HG03135 (cell line): Measurements from ENCODE around the gene ZNF527.
"Not testable (repeated sequence)": the region's sequence is repeated elsewhere in the genome, so short reads cannot be mapped to it uniquely, and the experiment has no call there.

Experiments used
- ATAC-seq: cut with Tn5 transposase; IDR thresholded peaks from one replicate; pipeline ENCODE4 v1.9.1; 2021; ENCODE audit warnings: mild to moderate bottlenecking, moderate library complexity; ENCODE audit not compliant: unreplicated experiment

The ZNF527 gene

DNA sequence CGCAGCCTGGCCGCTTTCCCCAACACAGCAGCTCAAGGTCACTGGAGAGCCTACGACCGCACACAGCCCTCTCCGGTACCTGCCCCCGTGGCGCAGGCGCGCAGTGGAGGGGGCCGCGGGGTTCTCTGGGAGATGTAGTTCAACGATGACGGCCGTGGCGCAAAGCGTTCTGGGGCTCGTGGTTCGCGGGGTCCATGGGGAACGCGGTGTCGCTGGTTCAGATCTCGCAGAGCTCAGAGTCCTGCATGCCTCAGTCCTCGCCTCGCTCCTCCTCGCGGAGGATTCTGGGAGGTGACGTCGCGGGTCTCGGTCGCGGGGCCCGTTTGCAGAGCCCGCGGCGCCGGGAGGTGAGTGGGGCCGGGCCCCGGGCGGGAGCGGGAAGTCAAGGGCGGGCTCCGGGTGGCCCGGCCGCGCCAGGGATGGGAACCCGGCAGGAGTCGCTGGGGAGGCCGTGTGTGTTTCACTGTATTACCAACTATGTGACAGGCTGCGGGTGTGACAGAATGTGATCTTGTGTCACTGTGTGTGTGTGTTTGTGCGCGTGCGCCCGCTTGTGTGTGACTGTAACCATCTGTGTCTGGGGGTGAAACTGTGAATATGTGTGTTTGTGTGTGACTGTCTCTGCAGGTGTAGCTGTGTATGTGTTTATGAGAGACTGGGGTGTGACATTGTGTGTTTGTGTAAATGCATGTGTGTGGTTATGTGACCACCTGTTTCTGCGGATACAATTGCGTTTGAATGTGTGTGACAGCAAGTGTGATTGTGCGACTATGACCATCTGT is at the start of gene ZNF527:
Gene ZNF527, plus strand, starts transcription at position 220 of the 782 bp plus-strand sequence. CDS start 3,100 bp downstream, outside the sequence.
- ATAC-seq = peak; percentile 96

- ATAC-seq = no peak
Measured at GRCh38 chr19:37329686-37330085, 41.2 kb upstream of the ZNF527 start.

GRCh38 chr19:37332839-37333238 is 38.1 kb upstream of the ZNF527 start:
- ATAC-seq = no peak

GRCh38 chr19:37333457-37333856 is 37.4 kb upstream of the ZNF527 start:
- no peak for ATAC-seq

DNA sequence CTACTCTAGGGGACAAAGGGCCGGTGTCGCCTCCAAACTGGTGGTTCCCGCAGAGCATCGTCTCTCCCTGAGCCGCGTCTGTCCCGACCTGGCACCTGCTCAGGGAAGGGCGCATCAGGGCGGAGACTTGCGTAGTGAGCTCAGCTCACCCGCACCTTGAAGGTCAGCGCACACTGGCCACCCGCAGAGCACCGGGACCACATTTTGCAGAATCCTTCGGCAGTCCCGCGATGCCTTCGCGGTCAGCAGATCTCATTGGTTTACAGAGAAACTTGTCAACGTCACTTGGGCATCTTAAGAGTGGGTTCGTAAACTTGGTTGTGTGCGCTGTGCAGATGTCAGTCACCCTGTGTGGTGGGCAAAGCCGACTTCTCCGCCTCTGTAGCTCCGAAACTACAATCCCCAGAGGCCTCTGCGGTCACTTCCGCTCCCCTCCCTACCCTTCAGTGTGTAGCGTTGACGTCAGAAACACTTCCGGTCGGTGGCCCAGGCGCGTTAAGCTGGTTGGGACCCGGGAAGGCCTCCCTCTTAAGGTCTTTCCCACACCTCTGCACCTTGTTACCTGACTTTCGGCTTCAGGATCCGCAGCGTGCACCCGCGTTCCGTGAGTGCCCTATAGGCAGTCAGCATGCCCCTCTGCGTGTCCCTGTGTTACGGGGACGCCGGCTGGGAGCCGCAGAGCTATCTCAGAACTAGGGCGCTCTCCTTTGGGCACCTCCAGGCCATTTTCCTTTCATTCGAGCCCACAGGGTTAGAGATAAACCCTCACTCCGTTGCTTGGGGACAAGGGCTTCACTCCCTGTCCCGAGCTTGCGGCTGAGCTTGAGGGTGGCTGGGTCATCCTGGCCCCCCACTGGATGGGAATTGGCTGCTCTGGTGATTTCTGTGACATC is 36.5 kb upstream of the ZNF527 start:
- ATAC-seq = peak; percentile 95

GRCh38 chr19:37342753-37343152 is 28.1 kb upstream of the ZNF527 start:
- no peak for ATAC-seq

GRCh38 chr19:37346091-37346490 is 24.8 kb upstream of the ZNF527 start:
- no peak for ATAC-seq

DNA sequence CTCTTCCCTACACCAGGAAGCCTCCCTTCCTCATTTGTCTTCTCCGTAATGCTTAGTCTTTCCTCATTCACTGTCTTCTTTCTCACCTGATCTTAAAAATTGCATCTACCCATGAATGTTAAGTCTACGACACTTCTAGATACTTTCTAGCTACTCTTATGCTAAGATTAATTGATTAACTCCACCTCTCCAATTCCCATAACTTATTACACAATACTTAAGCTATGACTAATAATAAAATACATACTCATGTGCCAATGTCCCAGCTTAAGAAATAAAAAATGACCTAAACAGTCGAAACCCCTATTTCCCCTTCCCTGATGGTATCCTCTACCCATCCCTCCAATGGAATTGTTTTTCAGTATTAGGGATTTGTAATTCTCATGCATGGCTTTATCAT is 22.8 kb upstream of the ZNF527 start:
- ATAC-seq = no peak

GRCh38 chr19:37353968-37354367 is 16.9 kb upstream of the ZNF527 start:
- ATAC-seq = no peak

DNA sequence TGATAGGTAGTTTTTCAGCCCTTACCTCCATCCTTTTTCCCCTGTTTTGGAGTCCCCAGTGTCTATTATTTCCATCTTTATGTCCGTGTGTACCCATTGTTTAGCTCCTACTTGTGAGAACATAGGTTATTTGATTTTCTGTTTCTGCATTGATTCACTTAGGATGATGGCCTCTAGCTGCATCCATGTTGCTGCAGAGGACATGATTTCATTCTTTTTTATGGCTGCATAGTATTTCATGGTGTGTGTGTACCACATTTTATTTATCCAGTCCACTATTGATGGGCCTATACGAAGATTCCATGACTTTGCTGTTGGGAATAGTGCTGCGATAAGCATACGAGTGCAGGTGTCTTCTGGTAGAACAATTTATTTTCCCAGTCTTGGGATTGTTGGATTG is 15.0 kb upstream of the ZNF527 start:
- ATAC-seq = no peak

DNA sequence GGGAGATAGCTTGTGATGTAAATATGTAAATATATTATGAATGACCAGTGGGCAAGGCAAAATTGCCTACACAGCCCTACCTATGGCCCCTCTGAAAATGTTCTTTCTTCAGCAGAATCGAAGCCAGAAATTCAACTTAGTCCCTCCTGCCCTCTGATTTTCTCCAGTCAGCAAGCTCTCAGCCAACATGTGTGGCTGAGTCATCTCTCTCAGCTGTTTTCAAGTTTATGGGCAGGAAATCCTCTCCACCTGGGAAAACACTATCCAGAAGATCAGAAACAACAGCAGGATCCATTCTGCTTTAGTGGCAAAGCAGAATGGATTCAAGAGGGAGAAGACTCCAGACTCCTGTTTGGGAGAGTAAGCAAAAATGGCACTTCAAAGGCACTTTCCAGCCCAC is 8.9 kb upstream of the ZNF527 start:
- ATAC-seq = no peak

DNA sequence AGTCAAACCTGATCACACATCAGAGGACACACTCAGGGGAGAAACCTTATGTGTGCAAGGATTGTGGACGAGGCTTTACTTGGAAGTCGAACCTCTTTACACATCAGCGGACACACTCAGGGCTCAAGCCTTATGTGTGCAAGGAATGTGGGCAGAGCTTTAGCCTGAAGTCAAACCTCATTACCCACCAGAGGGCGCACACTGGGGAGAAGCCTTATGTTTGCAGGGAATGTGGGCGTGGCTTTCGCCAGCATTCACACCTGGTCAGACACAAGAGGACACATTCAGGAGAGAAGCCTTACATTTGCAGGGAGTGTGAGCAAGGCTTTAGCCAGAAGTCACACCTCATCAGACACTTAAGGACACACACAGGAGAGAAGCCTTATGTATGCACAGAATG is 8.2 kb upstream of the ZNF527 start:
- no peak for ATAC-seq

DNA sequence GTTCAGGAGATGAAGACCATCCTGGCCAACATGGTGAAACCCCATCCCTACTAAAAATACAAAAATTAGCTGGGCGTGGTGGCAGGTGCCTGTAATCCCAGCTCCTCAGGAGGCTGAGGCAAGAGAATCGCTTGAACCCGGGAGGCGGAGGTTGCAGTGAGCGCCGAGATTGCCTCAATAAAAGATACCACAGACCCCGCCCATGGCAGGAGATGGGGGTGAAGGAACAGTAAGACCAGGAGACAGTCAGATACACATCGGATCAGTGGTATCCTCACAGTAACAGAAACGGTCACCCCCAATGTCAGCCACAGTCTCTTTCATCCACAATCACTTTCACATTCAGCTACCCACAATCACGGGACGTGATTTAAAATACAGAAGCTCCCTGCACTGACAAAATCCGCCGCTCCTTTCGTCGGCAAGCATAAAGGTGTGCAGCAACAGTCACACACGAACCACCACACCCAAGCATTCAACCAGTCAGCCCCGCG is 466 bp upstream of the ZNF527 start:
- peak; percentile 29 for ATAC-seq

DNA sequence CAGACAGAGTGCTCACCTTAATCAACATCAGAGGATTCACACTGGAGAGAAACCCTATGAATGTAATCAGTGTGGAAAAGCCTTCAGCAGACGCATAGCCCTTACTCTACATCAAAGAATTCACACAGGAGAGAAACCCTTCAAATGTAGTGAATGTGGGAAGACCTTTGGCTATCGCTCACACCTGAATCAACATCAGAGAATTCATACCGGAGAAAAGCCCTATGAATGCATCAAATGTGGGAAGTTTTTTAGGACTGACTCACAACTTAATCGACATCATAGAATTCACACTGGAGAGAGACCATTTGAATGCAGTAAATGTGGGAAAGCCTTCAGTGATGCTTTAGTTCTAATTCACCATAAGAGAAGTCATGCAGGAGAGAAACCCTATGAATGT is 18.3 kb downstream of the ZNF527 start:
- ATAC-seq = no peak

GRCh38 chr19:37391399-37391798 is 20.5 kb downstream of the ZNF527 start:
- not testable (repeated sequence) for ATAC-seq

DNA sequence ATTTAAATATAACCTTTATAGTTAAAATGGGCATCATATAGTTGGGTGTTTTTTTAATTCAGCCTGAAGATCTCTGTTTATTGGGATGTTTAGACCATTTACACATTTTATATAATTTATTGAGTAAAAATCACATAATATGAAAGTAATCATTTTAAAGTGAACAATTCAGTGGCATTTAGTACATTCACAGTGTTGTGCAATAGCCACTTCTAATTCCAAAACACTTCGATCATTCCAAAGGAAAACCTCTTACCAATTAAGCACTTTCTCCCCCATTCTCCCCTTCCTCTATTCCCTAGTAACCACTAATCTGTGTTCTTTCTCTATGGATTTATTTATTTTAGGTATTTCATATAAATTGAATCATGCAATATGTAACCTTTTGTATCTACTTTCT is 30.2 kb downstream of the ZNF527 start:
- no peak for ATAC-seq

GRCh38 chr19:37403403-37403802 is 32.5 kb downstream of the ZNF527 start:
- ATAC-seq = no peak

GRCh38 chr19:37406140-37406846 is 35.4 kb downstream of the ZNF527 start:
- not testable (repeated sequence) for ATAC-seq

- no peak for ATAC-seq
Measured at GRCh38 chr19:37412700-37413099, 41.8 kb downstream of the ZNF527 start.

DNA sequence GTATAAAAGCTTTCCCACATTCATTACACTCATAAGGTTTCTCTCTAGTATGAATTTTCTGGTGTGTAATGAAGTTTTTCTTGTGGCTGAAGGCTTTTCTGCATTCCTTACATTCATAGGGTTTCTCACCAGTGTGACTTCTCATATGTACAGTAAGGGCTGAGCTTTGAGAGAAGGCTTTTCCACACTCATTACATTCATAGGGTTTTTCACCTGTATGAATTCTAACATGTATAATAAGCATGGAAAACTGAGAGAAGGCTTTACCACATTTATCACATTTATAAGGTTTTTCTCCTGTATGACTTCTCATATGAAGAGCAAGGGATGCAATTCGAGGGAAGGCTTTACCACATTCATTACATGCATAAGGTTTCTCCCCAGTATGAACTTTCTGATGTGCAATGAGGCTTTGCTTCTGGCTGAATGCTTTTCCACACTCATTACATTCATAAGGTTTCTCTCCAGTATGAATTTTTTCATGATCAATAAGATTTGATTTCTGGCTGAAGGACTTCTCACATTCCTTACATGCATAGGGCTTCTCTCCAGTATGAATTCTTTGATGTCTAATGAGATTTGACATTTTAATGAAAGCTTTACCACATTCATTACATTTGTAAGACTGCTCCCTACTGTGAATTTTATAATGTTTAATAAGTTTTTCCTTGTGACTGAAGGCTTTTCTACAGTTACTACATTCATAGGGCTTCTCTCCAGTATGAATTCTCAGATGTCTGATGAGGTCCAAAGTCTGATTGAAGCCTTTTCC is 42.6 kb downstream of the ZNF527 start:
- no peak for ATAC-seq
